OCI-LY7 (cell line): Measurements from ENCODE around the gene AFTPH. TPM values are rescaled to one million over a fixed set of nuclear protein-coding genes. Genes with fewer than 3 reads are reported as not detected.

Experiments
- BruUV-seq: library from RNA; stranded (reverse); fragments of 400-500 nt; replicated peaks from 2 replicates; lab custom pipeline; 2021; lab: Mats Ljungman, UMichigan
- CTCF ChIA-PET: fragments of 300-600 bp; sonication (Branson Sonifier 250); formaldehyde crosslinking; loops from one replicate; lab custom pipeline; 2022; ENCODE audit warnings: antibody characterized with exemption; ENCODE audit not compliant: unreplicated experiment; lab: Charles Lee
- POLR2A ChIA-PET: fragments of 300-600 bp; sonication (Branson Sonifier 250); formaldehyde crosslinking; loops from one replicate; lab custom pipeline; 2022; ENCODE audit warnings: antibody characterized with exemption; lab: Charles Lee
- DNase-seq: peaks from one replicate; pipeline ENCODE4 v3.0.0-alpha.2; 2015; ENCODE audit warnings: low spot score
- H2AFZ ChIP-seq: fragments of 200-600 bp; sonication (generic), shearing (Covaris generic); 2 replicates; pipeline ENCODE4 v1.6.1; 2014; ENCODE audit warnings: mild to moderate bottlenecking, antibody characterized with exemption, low read length, moderate library complexity
- H3K27ac ChIP-seq: fragments of 200-600 bp; sonication (generic); 2 replicates; pipeline ENCODE4 v1.5.1; 2014; ENCODE audit warnings: mixed run types, low read depth, mild to moderate bottlenecking, moderate library complexity, low read length, inconsistent platforms; ENCODE audit not compliant: poor library complexity, severe bottlenecking
- H3K36me3 ChIP-seq: fragments of 200-600 bp; sonication (generic); 2 replicates; pipeline ENCODE4 v1.6.1; 2014; ENCODE audit warnings: mild to moderate bottlenecking, antibody characterized with exemption, low read length, moderate library complexity, mixed read lengths; ENCODE audit not compliant: insufficient read depth
- H3K4me1 ChIP-seq: fragments of 200-600 bp; sonication (generic); 2 replicates; pipeline ENCODE4 v1.5.1; 2014; ENCODE audit warnings: mild to moderate bottlenecking, low read length; ENCODE audit not compliant: insufficient read depth, poor library complexity, severe bottlenecking
- H3K4me2 ChIP-seq: fragments of 200-600 bp; sonication (generic); 2 replicates; pipeline ENCODE4 v1.6.1; 2014; ENCODE audit warnings: mild to moderate bottlenecking, low read length
- H3K4me3 ChIP-seq: fragments of 200-600 bp; sonication (generic); 2 replicates; pipeline ENCODE4 v1.5.1; 2014; ENCODE audit warnings: mild to moderate bottlenecking, low read depth, low read length; ENCODE audit not compliant: poor library complexity, severe bottlenecking
- H3K79me2 ChIP-seq: fragments of 200-600 bp; sonication (generic); 2 replicates; pipeline ENCODE4 v1.6.1; 2016; ENCODE audit warnings: low read depth, mild to moderate bottlenecking, low read length, moderate library complexity, mixed read lengths; ENCODE audit not compliant: insufficient read depth
- H3K9me2 ChIP-seq: fragments of 200-600 bp; sonication (generic); 2 replicates; pipeline ENCODE4 v1.6.1; 2016; ENCODE audit warnings: mild to moderate bottlenecking, low read length, mixed read lengths; ENCODE audit not compliant: insufficient read depth
- H3K9me3 ChIP-seq: fragments of 200-600 bp; sonication (generic); 2 replicates; pipeline ENCODE4 v1.6.1; 2014; ENCODE audit warnings: mild to moderate bottlenecking, mixed run types, low read length, mixed read lengths
- H4K20me1 ChIP-seq: fragments of 200-600 bp; sonication (generic); 2 replicates; pipeline ENCODE4 v1.6.1; 2014; ENCODE audit warnings: mild to moderate bottlenecking, antibody characterized with exemption, low read length, moderate library complexity, mixed read lengths; ENCODE audit not compliant: insufficient read depth
- EZH2phosphoT487 ChIP-seq: fragments of 200-600 bp; sonication (generic); IDR thresholded peaks from 2 replicates; pipeline ENCODE4 v1.6.1; 2018; ENCODE audit warnings: low read depth, borderline replicate concordance, mild to moderate bottlenecking, mixed run types, antibody characterized with exemption, low read length, moderate library complexity, mixed read lengths
- intact Hi-C: fragments of 100-400 bp; cut with micrococcal nuclease; formaldehyde crosslinking; loops from one replicate; pipeline ENCODE4 v1.10.0; 2022; ENCODE audit not compliant: unreplicated experiment
- total RNA-seq, 2 experiments: library from RNA; depleted of rRNA in 1 of 2; stranded (reverse); fragments of >200 nt in 1 of 2; shearing (Covaris generic) in 1 of 2; gene quantifications; 2 replicates each; pipeline ENCODE4 v1.2.3, GENCODE V29; 2014 to 2022
- TF ChIP-seq, protein P1 (sequence below): fragments of 200-600 bp; sonication (generic); conservative IDR thresholded peaks from 2 replicates; pipeline ENCODE4 v1.5.1; 2014; ENCODE audit warnings: mild to moderate bottlenecking, antibody characterized with exemption, low read length, moderate library complexity, mixed read lengths

The AFTPH gene
- total RNA-seq, 2 experiments from 2014 or later: 30.0 to 40.6 TPM

DNA sequence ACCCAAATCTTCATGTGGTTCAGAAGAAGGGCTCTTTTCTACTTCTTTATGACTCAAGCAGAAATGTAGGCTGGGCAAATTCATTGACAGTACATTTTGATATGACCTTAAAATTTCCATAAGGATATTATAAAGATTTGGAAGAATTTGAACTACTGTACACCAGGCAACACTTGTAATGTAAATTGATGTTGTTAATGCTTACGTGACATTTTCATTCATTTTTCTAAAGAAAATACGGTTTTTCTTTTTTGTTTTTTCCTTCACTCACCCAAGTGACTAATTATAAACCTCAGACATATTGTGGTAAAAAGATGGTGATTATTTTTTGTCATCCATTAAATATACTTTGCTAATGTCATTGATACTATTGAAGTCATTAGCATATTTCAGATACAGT is 17.4 kb downstream of the AFTPH start:
- Histone ChIP-seq H3K27ac (no peak overlapping the region), H3K9me2 (no peaks in the 10 kb centered on the region; the same call in 1 of the 2 replicates), H3K36me3 (peaks cover 4% of the 10 kb centered on the region; the same call in 1 of the 2 replicates), H2AFZ (no peak overlapping the region), H4K20me1 (peaks cover 14% of the 10 kb centered on the region), H3K4me2 (no peak overlapping the region), H3K79me2 (peaks cover 84% of the 10 kb centered on the region), H3K4me1 (no peaks in the 10 kb centered on the region), H3K4me3 (no peak overlapping the region), H3K9me3 (no peaks in the 10 kb centered on the region)
- intact Hi-C loops: no loop called here
- no TSS peak for BruUV-seq
- POLR2A ChIA-PET: no interaction called here
- CTCF ChIA-PET: no interaction called here
- DNase-seq: no peak
- TF ChIP-seq EZH2phosphoT487: no peak
- TF ChIP-seq, protein P1, sequence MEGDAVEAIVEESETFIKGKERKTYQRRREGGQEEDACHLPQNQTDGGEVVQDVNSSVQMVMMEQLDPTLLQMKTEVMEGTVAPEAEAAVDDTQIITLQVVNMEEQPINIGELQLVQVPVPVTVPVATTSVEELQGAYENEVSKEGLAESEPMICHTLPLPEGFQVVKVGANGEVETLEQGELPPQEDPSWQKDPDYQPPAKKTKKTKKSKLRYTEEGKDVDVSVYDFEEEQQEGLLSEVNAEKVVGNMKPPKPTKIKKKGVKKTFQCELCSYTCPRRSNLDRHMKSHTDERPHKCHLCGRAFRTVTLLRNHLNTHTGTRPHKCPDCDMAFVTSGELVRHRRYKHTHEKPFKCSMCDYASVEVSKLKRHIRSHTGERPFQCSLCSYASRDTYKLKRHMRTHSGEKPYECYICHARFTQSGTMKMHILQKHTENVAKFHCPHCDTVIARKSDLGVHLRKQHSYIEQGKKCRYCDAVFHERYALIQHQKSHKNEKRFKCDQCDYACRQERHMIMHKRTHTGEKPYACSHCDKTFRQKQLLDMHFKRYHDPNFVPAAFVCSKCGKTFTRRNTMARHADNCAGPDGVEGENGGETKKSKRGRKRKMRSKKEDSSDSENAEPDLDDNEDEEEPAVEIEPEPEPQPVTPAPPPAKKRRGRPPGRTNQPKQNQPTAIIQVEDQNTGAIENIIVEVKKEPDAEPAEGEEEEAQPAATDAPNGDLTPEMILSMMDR: no peak

DNA sequence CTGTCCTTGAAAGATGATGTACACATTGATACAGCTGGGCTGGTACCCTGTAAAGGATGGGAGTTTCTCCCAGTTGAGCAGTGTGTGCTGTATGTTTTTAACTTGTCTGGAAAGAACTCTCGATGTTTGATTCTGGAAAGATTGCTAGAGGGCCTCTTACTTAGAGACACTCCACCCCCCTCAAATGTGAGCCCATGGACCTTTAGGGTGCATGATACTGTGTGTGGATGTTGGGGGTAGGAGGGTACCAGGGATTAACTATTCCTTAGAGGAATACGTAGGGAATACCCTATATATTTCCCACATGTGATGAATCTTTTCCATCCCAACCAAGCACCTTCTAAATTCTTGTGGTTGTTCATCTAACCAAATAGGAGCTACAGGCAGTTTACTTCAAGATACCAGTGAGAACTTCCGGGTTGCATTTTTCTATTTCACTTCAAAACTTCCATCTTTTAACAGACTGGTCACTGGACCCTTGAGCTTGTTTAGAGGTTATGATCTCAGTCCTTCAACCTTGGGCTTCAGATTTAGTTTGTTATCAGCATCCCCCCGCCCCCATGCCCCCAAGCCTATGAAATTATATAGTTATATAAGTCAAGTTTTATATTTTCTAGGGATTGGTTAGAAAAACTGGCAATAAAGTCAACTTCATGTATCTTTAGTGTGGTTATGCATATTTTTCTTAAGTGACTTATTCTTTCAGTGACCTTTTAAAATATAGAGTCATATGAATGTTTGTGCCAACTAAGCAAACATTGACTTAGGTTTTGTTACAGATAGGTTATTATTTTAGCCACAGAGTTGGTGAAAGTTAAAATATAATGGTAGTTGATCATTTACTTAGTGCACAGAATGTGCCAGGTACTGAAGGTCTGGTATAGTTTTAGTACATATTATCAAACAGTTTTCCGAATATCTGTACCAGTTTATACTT is 18.2 kb downstream of the AFTPH start:
- H3K36me3 ChIP-seq: peaks cover 7% of the 10 kb centered on the region; the same call in 1 of the 2 replicates

More for the DNA sequence above, 18.2 kb downstream of the AFTPH start:
- intact Hi-C loops: no loop called here
- Histone ChIP-seq H3K79me2 (peaks cover 80% of the 10 kb centered on the region), H3K4me2 (no peak overlapping the region), H3K27ac (no peak overlapping the region), H3K4me1 (no peaks in the 10 kb centered on the region), H3K9me2 (no peaks in the 10 kb centered on the region; the same call in 1 of the 2 replicates), H3K4me3 (no peak overlapping the region), H3K9me3 (no peaks in the 10 kb centered on the region), H4K20me1 (peaks cover 14% of the 10 kb centered on the region), H2AFZ (no peak overlapping the region)
- no peak for TF ChIP-seq EZH2phosphoT487
- TF ChIP-seq, protein P1: no peak
- CTCF ChIA-PET: no interaction called here
- POLR2A ChIA-PET: interaction anchor here (0.6 kb wide), 1 partner anchor 29 kb away, joined by 5 read pairs; no protein-coding TSS in a partner anchor
- no TSS peak for BruUV-seq
- no peak for DNase-seq
